ENCODE measurements around the gene PTGFRN. TPM values are rescaled to one million over a fixed set of nuclear protein-coding genes. Genes with fewer than 3 reads are reported as not detected.

Gene PTGFRN
- total and polyA plus RNA-seq, 4 donors, result 5.4 to 12.6 (median 7.2) TPM

DNA sequence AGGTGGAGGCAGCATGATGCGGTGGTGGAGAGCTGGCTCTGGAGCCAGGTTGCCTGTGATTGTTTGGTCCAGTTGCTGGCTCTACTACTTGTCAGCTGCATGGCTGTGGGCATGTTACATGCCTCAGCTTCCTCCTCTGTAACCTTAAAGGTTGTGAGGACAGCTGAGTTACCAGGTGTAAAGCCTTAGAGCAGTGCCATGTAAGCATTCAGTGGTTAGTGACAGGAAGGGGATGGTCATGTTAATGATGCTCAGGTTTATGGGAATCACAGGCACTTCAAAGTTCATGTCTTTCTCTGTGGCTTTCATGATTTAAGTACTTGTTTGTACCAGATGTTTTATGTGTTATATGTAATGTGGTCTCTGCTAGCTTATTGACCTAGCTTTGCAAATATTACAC is 32.6 kb downstream of the PTGFRN start (continued):
- TF ChIP-seq, protein P1, sequence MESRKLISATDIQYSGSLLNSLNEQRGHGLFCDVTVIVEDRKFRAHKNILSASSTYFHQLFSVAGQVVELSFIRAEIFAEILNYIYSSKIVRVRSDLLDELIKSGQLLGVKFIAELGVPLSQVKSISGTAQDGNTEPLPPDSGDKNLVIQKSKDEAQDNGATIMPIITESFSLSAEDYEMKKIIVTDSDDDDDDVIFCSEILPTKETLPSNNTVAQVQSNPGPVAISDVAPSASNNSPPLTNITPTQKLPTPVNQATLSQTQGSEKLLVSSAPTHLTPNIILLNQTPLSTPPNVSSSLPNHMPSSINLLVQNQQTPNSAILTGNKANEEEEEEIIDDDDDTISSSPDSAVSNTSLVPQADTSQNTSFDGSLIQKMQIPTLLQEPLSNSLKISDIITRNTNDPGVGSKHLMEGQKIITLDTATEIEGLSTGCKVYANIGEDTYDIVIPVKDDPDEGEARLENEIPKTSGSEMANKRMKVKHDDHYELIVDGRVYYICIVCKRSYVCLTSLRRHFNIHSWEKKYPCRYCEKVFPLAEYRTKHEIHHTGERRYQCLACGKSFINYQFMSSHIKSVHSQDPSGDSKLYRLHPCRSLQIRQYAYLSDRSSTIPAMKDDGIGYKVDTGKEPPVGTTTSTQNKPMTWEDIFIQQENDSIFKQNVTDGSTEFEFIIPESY (IDR thresholded peaks at IDR 0.05), result no peak

DNA sequence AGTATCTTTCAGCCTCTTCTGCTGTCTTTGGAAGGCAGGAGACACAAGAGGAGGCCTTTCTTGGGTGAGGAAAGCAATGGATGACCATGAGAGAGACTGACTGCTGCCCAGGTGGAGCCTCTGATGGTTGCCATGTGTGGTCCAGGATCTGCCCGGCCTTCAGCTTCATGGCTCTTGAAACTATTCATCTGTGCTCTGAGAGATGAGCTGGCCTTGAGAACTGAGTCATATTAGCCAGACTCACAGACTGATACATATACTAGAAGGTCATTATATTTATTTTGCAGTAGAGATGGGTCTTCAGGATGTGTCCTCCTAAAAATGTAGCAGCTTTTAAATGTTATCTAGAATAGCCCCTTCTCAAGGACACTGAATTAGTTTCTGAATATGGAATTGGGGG is 33.7 kb downstream of the PTGFRN start:
- no peaks in the 10 kb centered on the region for H3K4me1 ChIP-seq (ENCODE audit: control insufficient read depth in 4 of 4, insufficient read depth in 4 of 4, low read length in 3 of 4)
- H3K9ac ChIP-seq (ENCODE audit: low read depth in 1 of 2, low read length in 2 of 2), result no peak overlapping the region
- no peaks in the 10 kb centered on the region for H3K9me3 ChIP-seq (ENCODE audit: control insufficient read depth in 4 of 4, low read length in 3 of 4)
- no peak overlapping the region for H3K4me3 ChIP-seq (ENCODE audit: low read depth in 1 of 3, low read length in 3 of 3)
- DNase-seq (ENCODE audit: low spot score), result no peak
- H3K36me3 ChIP-seq (ENCODE audit: control insufficient read depth in 4 of 4, insufficient read depth in 3 of 4, low read depth in 1 of 4, low read length in 3 of 4), result peaks cover 0 to 3% (median 0%) of the 10 kb centered on the region in 4 donors
- TF ChIP-seq, protein P2, sequence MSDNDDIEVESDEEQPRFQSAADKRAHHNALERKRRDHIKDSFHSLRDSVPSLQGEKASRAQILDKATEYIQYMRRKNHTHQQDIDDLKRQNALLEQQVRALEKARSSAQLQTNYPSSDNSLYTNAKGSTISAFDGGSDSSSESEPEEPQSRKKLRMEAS (IDR thresholded peaks at IDR 0.05), result no peak
- TF ChIP-seq EGR1 (IDR thresholded peaks at IDR 0.05; ENCODE audit: low read depth in 2 of 2) (no peak), HNF4G (IDR thresholded peaks at IDR 0.05) (no peak)
- TF ChIP-seq, protein P3, sequence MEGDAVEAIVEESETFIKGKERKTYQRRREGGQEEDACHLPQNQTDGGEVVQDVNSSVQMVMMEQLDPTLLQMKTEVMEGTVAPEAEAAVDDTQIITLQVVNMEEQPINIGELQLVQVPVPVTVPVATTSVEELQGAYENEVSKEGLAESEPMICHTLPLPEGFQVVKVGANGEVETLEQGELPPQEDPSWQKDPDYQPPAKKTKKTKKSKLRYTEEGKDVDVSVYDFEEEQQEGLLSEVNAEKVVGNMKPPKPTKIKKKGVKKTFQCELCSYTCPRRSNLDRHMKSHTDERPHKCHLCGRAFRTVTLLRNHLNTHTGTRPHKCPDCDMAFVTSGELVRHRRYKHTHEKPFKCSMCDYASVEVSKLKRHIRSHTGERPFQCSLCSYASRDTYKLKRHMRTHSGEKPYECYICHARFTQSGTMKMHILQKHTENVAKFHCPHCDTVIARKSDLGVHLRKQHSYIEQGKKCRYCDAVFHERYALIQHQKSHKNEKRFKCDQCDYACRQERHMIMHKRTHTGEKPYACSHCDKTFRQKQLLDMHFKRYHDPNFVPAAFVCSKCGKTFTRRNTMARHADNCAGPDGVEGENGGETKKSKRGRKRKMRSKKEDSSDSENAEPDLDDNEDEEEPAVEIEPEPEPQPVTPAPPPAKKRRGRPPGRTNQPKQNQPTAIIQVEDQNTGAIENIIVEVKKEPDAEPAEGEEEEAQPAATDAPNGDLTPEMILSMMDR (IDR thresholded peaks at IDR 0.05; ENCODE audit: low read depth, low read length, missing input control), result no peak
- no peak overlapping the region for H3K27ac ChIP-seq (ENCODE audit: low read depth in 1 of 2, low read length in 2 of 2)
- H3K27me3 ChIP-seq (ENCODE audit: control insufficient read depth in 4 of 4, insufficient read depth in 4 of 4, low read length in 3 of 4), result no peaks in the 10 kb centered on the region
- WGBS, result 90% methylated on average over 1 of the region's 1 CpG

DNA sequence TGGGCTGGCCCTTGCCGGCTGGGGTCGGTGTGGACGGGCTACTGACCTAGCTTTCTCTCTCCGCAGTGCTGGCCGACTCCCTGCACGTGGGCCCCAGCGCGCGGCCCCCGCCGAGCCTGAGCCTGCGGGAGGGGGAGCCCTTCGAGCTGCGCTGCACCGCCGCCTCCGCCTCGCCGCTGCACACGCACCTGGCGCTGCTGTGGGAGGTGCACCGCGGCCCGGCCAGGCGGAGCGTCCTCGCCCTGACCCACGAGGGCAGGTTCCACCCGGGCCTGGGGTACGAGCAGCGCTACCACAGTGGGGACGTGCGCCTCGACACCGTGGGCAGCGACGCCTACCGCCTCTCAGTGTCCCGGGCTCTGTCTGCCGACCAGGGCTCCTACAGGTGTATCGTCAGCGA is 34.9 kb downstream of the PTGFRN start:
- Histone ChIP-seq H3K9me3 (ENCODE audit: control insufficient read depth in 4 of 4, low read length in 3 of 4) (no peaks in the 10 kb centered on the region), H3K4me3 (ENCODE audit: low read depth in 1 of 3, low read length in 3 of 3) (no peak overlapping the region), H3K27me3 (ENCODE audit: control insufficient read depth in 4 of 4, insufficient read depth in 4 of 4, low read length in 3 of 4) (no peaks in the 10 kb centered on the region), H3K9ac (ENCODE audit: low read depth in 1 of 2, low read length in 2 of 2) (no peak overlapping the region), H3K27ac (ENCODE audit: low read depth in 1 of 2, low read length in 2 of 2) (no peak overlapping the region), H3K36me3 (ENCODE audit: control insufficient read depth in 4 of 4, insufficient read depth in 3 of 4, low read depth in 1 of 4, low read length in 3 of 4) (peaks cover 0 to 6% (median 3%) of the 10 kb centered on the region in 4 donors), H3K4me1 (ENCODE audit: control insufficient read depth in 4 of 4, insufficient read depth in 4 of 4, low read length in 3 of 4) (no peaks in the 10 kb centered on the region)
- WGBS, result 93% methylated on average over 42 of the region's 42 CpGs
- no peak for DNase-seq (ENCODE audit: low spot score)
- TF ChIP-seq EGR1 (IDR thresholded peaks at IDR 0.05; ENCODE audit: low read depth in 2 of 2), result no peak
- TF ChIP-seq, protein P4, sequence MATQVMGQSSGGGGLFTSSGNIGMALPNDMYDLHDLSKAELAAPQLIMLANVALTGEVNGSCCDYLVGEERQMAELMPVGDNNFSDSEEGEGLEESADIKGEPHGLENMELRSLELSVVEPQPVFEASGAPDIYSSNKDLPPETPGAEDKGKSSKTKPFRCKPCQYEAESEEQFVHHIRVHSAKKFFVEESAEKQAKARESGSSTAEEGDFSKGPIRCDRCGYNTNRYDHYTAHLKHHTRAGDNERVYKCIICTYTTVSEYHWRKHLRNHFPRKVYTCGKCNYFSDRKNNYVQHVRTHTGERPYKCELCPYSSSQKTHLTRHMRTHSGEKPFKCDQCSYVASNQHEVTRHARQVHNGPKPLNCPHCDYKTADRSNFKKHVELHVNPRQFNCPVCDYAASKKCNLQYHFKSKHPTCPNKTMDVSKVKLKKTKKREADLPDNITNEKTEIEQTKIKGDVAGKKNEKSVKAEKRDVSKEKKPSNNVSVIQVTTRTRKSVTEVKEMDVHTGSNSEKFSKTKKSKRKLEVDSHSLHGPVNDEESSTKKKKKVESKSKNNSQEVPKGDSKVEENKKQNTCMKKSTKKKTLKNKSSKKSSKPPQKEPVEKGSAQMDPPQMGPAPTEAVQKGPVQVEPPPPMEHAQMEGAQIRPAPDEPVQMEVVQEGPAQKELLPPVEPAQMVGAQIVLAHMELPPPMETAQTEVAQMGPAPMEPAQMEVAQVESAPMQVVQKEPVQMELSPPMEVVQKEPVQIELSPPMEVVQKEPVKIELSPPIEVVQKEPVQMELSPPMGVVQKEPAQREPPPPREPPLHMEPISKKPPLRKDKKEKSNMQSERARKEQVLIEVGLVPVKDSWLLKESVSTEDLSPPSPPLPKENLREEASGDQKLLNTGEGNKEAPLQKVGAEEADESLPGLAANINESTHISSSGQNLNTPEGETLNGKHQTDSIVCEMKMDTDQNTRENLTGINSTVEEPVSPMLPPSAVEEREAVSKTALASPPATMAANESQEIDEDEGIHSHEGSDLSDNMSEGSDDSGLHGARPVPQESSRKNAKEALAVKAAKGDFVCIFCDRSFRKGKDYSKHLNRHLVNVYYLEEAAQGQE (IDR thresholded peaks at IDR 0.05), result no peak
- TF ChIP-seq FOXA2 (IDR thresholded peaks at IDR 0.05), result no peak
- no peak for TF ChIP-seq GABPA (IDR thresholded peaks at IDR 0.05 in 1 of 2, conservative IDR thresholded peaks at IDR 0.05 in 1 of 2)
- TF ChIP-seq, protein P5, sequence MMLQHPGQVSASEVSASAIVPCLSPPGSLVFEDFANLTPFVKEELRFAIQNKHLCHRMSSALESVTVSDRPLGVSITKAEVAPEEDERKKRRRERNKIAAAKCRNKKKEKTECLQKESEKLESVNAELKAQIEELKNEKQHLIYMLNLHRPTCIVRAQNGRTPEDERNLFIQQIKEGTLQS (IDR thresholded peaks at IDR 0.05), result no peak
- no peak for TF ChIP-seq TAF1 (conservative IDR thresholded peaks at IDR 0.05)
- TF ChIP-seq FOXA1 (IDR thresholded peaks at IDR 0.05), result no peak
- no peak for TF ChIP-seq JUND (IDR thresholded peaks at IDR 0.05)
- TF ChIP-seq HNF4A (conservative IDR thresholded peaks at IDR 0.05), result no peak
- TF ChIP-seq RXRA (IDR thresholded peaks at IDR 0.05), result no peak
- no peak for TF ChIP-seq NR2F2 (IDR thresholded peaks at IDR 0.05)
- TF ChIP-seq RAD21 (IDR thresholded peaks at IDR 0.05), result no peak
